Measurements from ENCODE around the gene TTYH3. TPM values are rescaled to one million over a fixed set of nuclear protein-coding genes. Genes with fewer than 3 reads are reported as not detected.

TTYH3 gene
- total RNA-seq, 1 experiment from 2014 or later: 122 TPM

- Mint-ChIP-seq H3K36me3 (ENCODE audit: insufficient read depth in 1 of 3, low read depth in 3 of 3) (peaks cover 4 to 10% (median 5%) of the 10 kb centered on the region in 3 experiments; a peak in 5 of 7 replicates), H3K4me3 (no peak overlapping the region)
Observed at GRCh38 chr7:2596464-2597272, 35.1 kb upstream of the TTYH3 start.

More at GRCh38 chr7:2596464-2597272, 35.1 kb upstream of the TTYH3 start:
- Histone ChIP-seq H4K8ac (replicated peaks; ENCODE audit: insufficient read length, low read depth, low read length) (no peak overlapping the region), H3T11ph (ENCODE audit: low read length) (no peak overlapping the region), H3K9me3 (ENCODE audit: control insufficient read depth, low read depth, low read length) (no peaks in the 10 kb centered on the region), H3K23me2 (ENCODE audit: insufficient read length, low read depth, low read length, poor library complexity, severe bottlenecking) (no peaks in the 10 kb centered on the region), H2BK15ac (ENCODE audit: low read depth, low read length) (no peak overlapping the region), H2BK120ac (ENCODE audit: low read depth, low read length, poor library complexity, severe bottlenecking) (no peak overlapping the region), H3K79me2 (ENCODE audit: insufficient read depth, low read length) (no peaks in the 10 kb centered on the region), H3K56ac (ENCODE audit: insufficient read length, low read depth, low read length) (no peak overlapping the region), H3K18ac (ENCODE audit: insufficient read length, low read depth, low read length) (no peak overlapping the region), H2AFZ (ENCODE audit: low read length) (no peak overlapping the region), H3K27ac (ENCODE audit: insufficient read length, low read depth, low read length) (no peak overlapping the region), H2BK12ac (ENCODE audit: insufficient read length, low read depth, low read length) (no peak overlapping the region), H4K20me1 (ENCODE audit: control insufficient read depth, insufficient read depth, insufficient read length) (no peaks in the 10 kb centered on the region), H4K5ac (ENCODE audit: insufficient read length, low read depth, low read length) (no peak overlapping the region), H4K91ac (ENCODE audit: insufficient read length, low read depth, low read length) (no peak overlapping the region), H3K4me2 (ENCODE audit: insufficient read depth, insufficient read length, low read length) (no peak overlapping the region), H3K27me3 (ENCODE audit: insufficient read depth, low read length) (no peaks in the 10 kb centered on the region), H3K23ac (ENCODE audit: insufficient read length, low read depth, low read length) (no peak overlapping the region), H2AK5ac (ENCODE audit: insufficient read length, low read length) (no peak overlapping the region), H2BK5ac (ENCODE audit: insufficient read length, low read length) (no peak overlapping the region), H3K9ac (ENCODE audit: extremely low read depth, insufficient read length, low read length) (no peak overlapping the region), H3K14ac (ENCODE audit: insufficient read depth, low read length) (no peak overlapping the region; the same call in 1 of the 2 replicates), H3K4ac (ENCODE audit: low read depth, low read length) (no peak overlapping the region), H3K79me1 (ENCODE audit: insufficient read depth, low read depth, low read length, poor library complexity, severe bottlenecking) (no peaks in the 10 kb centered on the region), H2BK20ac (ENCODE audit: low read depth, low read length, poor library complexity, severe bottlenecking) (no peak overlapping the region), H3K4me1 (ENCODE audit: insufficient read depth, low read length) (no peaks in the 10 kb centered on the region)
- TF ChIP-seq CTCF (conservative IDR thresholded peaks at IDR 0.05): no peak
- no peak for DNase-seq
- 100% methylated on average over 2 of the region's 22 CpGs for WGBS (ENCODE audit: extremely low coverage, insufficient read length, low lambda C conversion rate)
- Mint-ChIP-seq H3K4me1 (no peaks in the 10 kb centered on the region), H3K27ac (peak overlapping the region in 2 of 3 experiments; percentile 16 to 57; a peak in 2 of 7 replicates), H3K9me3 (no peaks in the 10 kb centered on the region), H3K27me3 (ENCODE audit: low read depth) (no peaks in the 10 kb centered on the region)
